Stimulated activated CD4-positive, alpha-beta T cell treated with anti-CD3 and anti-CD28 coated beads, Interleukin-1b, Interleukin-23, amount 100 ng/mL, for 4 hours (primary cell): ENCODE results near the gene ARL6.
A peak's percentile ranks its signal among the peaks of the same experiment; 100 is the strongest.
"Not testable (repeated sequence)": the region's sequence is repeated elsewhere in the genome, so short reads cannot be mapped to it uniquely, and the experiment has no call there.

Experiments used
- DNase-seq, 2 donors: peaks; one replicate each; pipeline ENCODE4 v3.0.0-alpha.2; 2020; ENCODE audit warnings: low read depth in 2 of 2

Gene ARL6

GRCh38 chr3:97821774-97822358 is 57.3 kb downstream of the ARL6 start, which contains the start of gene CRYBG3:
Gene CRYBG3 (plus strand): TSS chr3:97822011. CDS start chr3:97822207, 196 bp downstream.
- peak; percentile 76 to 77 for DNase-seq

GRCh38 chr3:97822359-97822775 is 57.8 kb downstream of the ARL6 start:
- peak in 1 of 2 donors; percentile 10 for DNase-seq

GRCh38 chr3:97823046-97824004 is 58.8 kb downstream of the ARL6 start:
- no peak for DNase-seq

GRCh38 chr3:97825101-97825500 is 60.5 kb downstream of the ARL6 start:
- no peak for DNase-seq

DNA sequence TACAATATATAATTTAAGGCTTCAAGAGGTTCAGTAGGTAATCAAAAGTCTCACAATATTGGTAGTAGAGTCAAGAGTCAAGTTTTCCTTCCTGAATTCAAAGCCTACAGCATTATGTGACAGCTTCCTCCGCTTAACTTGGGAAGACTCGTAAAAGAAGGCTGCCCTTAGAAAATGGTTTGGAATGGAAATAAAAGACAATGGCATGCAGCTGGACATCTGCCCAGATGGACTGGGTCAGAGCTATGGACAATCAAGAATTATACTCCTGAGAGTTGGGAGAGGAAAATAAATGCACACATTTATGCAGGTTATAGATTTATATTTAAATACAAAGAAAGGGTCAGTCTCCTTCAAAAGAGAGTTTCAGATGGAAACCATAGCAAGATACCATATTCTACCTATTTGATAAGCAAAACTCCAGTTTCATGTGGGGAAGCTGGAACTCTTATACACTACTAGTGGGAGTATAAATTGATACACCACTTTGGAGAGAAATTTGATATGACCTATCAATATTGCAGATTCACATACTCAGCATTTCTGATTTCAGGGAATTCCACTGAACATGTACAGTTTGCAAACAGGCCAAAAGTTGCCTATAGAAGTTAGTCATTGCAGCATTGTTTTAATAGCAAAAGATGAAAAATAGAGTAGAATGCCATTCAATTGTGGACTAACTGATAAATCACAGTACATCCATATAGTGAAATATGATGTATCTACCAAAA is 63.3 kb downstream of the ARL6 start:
- no peak for DNase-seq

DNA sequence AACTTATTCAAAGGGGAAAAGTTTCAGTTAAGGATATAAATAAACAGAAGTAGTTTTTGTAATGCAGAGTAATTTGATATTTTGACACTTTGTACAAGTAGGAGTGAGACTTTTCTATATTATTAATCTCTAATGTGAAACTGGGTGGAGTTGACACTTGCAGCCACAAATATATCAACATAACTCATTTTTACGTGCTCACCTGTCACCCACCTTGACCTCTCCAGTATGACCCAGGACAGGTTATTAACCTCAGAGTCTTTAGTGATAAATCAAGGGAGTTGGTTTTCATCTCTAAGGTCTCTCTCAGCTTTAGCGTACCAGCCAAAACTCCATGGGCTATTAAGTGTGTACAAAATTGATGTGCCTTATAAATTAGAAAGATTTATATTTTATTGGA is 64.6 kb downstream of the ARL6 start:
- DNase-seq: no peak

DNA sequence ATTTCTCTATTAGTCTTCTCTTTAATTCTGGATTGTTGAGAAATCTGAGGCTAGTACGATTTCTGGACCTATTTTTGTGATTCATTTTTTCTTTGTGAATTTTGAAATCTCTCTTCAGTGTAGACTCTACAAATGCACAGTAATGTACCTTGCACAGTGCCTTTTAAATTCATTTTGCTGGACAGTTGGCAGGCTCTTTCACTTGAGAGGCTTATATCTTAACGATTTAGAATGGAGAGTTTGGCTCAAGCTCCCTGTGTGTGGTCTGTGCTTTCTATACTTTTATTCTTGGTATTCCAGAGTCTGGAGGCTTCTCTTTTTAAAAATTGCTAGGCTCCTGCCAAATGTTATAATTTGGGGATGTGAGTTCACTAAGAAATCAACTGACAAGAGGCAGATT is 66.1 kb downstream of the ARL6 start:
- DNase-seq: no peak

DNA sequence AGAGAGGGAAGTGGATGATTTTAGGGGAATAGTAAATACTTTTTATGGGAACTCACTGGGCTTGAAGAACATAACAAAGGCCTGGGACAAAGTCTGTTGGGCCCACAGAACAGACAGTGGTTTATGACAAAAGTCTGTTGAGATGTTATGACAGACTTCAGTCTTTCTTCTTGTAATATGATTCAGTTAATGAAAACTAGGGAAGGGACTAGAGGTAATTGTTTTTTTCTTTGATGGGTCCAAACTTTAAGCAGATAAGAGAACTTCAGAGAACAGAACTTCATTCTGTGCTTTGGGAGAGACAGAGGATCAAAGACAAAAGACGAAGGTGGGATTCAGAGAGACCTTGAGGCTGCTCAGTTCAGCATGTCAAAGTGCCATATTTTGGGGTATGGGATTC is 66.6 kb downstream of the ARL6 start:
- no peak for DNase-seq

GRCh38 chr3:97833184-97833583 is 68.6 kb downstream of the ARL6 start:
- not testable (repeated sequence) for DNase-seq

GRCh38 chr3:97835761-97836160 is 71.2 kb downstream of the ARL6 start:
- no peak for DNase-seq

- no peak for DNase-seq
Measured at GRCh38 chr3:97838393-97838792, 73.8 kb downstream of the ARL6 start.

DNA sequence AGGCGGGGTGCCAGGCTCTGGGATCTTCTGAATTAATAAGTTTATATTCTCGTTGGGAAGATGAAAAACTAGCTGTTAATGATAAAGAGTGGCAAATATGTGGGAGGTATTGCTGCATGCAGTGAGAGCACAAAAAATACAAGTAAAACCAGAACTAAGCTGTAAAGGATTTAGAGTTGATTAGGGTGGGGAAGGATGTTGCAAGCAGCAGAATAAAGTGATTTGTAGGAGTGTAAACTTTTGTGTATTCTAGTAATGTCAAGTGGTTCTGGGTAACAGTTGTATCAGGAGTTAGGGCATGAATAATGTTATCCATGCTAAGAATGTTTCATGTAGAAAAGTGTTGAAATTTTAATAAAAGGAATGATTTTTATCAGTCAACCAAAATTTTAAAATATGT is 75.4 kb downstream of the ARL6 start:
- no peak for DNase-seq

GRCh38 chr3:97841304-97841703 is 76.7 kb downstream of the ARL6 start:
- DNase-seq: no peak

DNA sequence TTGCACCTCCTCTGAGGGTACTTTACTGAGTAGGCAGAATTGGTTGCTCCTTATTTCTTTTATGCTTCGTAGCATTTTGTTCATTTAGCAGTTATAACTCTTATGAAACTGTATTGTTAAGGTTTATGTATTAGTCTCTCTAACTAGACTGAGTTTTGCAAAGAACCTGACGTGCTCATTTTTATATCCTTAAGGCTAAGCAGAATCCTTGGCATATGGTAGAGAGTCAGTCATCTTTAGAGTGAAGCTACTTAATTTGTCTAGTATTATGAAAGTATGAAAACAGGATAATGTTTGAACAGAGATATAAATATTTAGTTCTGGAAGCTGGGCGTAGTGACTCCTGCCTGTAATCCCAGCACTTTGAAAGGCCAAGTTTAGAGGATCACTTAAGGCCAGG is 77.4 kb downstream of the ARL6 start:
- no peak for DNase-seq

DNA sequence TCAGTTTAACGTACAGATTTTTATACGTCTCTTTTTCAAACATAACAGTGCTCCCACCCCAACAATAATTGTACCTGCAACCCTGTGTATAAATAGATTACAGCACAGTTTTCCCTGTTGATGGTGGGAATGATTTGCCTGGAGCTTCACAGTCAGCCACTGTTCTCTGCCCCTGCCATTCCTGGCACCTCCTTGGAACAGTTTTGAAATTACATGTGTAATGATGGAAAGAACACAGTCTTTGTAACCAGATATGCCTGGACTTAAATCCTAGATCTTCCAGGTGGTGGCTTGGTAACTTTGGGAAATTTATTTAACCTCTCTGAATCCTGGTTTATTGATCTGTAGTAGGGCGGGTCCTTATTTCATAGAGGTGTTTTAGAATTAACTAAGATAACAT is 84.2 kb downstream of the ARL6 start:
- no peak for DNase-seq
